ENCODE measurements around the gene HECW1. TPM values are rescaled to one million over a fixed set of nuclear protein-coding genes. Genes with fewer than 3 reads are reported as not detected.

Gene HECW1
- total and polyA plus RNA-seq, 2 experiments from 2014 or later = 2.0 to 4.8 TPM

DNA sequence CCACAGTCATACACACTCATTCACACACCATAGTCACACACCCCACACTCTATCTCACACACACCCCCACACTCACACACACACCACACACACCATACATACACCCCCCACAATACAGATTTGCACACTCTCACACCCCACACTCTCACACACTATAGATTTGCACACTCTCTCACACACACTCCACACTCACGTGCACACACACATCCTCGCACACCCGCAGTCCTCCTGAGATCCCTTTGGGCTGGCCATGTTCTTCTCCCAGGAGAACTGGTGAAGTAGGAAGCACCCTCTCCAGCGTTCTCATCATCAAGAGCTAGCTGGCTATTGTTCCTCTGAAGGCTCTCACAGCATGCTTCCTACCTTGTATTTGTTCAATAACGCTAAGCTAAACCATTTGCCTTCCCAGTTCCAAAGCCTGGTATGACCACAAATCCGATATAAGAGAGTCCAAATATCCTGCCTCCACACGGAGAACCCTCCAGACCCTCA, 86.2 kb downstream of the HECW1 start:
- peak overlapping the region; percentile 10; the same call in 1 of the 2 replicates for H2AFZ ChIP-seq
- no peaks in the 10 kb centered on the region for H3K9me2 ChIP-seq (ENCODE audit: insufficient read depth)
- no peaks in the 10 kb centered on the region for H3K27me3 ChIP-seq (replicated peaks; ENCODE audit: insufficient read depth)
- in situ Hi-C loops (cut with MboI) = no loop called here
- no peaks in the 10 kb centered on the region for H4K20me1 ChIP-seq (ENCODE audit: insufficient read depth)
- no peaks in the 10 kb centered on the region for H3K36me3 ChIP-seq (ENCODE audit: low read depth)
- H3K4me1 ChIP-seq (ENCODE audit: insufficient read depth) = peaks cover 21% of the 10 kb centered on the region
- no peak overlapping the region for H3K4me3 ChIP-seq
- WGBS, 2 experiments (ENCODE audit: low coverage in 1 of 2, low lambda C conversion rate in 2 of 2, missing lambda C conversion rate in 2 of 2) = 73 to 75% methylated on average over 7 of the region's 7 CpGs
- H3K4me2 ChIP-seq (ENCODE audit: unreplicated experiment) = peak overlapping the region; percentile 68
- no peaks in the 10 kb centered on the region for H3K9me3 ChIP-seq (ENCODE audit: low read depth)
- TF ChIP-seq EZH2phosphoT487 (IDR thresholded peaks at IDR 0.05; ENCODE audit: insufficient read depth, low read depth) = no peak
- no peak for TF ChIP-seq EZH2 (IDR thresholded peaks at IDR 0.05; ENCODE audit: insufficient read depth, poor library complexity, severe bottlenecking)
- no peaks in the 10 kb centered on the region for H3K79me2 ChIP-seq (ENCODE audit: insufficient read depth)
- no peak overlapping the region for H3K27ac ChIP-seq
- no peak overlapping the region for H3K9ac ChIP-seq
- peaks cover 8% of the 10 kb centered on the region; the same call in 1 of the 2 replicates for H3F3A ChIP-seq (ENCODE audit: insufficient read depth)
- DNase-seq = no peak

DNA sequence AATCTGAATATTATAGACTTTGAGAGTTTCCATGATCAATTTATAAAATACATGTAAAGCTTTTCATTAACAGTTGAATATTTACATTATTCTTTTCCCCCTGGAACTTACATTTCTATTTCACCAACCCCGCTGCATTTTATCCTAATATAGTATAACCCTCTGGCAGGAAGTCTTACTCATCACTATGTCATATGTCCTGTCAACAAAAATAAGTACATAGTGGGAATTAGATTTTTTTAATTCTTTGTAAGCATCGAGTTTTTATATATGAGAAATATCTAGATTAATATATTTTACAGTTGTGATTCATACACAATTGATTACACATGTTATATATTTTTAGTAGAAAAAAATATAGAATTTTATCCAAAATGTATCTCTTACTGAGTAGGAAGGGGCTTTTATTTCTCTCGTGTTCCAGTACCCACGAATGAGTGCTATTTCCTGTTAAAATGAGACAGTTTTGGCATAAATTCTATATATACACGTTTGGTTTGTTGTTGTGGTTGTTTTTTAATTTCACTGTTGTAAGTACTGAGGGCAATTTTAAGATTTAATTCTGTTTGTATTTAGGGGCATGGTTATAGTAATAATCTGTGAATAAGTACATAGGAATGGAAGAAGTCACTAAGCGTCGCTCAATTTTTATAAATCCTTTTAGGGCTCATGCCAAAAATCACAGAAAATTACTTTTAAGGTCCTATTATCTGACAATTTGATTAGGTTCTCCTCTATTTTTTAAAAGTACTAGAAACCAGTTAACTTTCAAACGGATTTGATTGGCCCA, 87.1 kb downstream of the HECW1 start:
- no peak for TF ChIP-seq EZH2phosphoT487 (IDR thresholded peaks at IDR 0.05; ENCODE audit: insufficient read depth, low read depth)
- TF ChIP-seq EZH2 (IDR thresholded peaks at IDR 0.05; ENCODE audit: insufficient read depth, poor library complexity, severe bottlenecking) = no peak
- Histone ChIP-seq H3K27me3 (replicated peaks; ENCODE audit: insufficient read depth) (no peaks in the 10 kb centered on the region), H3K4me2 (ENCODE audit: unreplicated experiment) (peak overlapping the region; percentile 68), H3K9ac (no peak overlapping the region), H3K79me2 (ENCODE audit: insufficient read depth) (no peaks in the 10 kb centered on the region), H3F3A (ENCODE audit: insufficient read depth) (peaks cover 17% of the 10 kb centered on the region), H2AFZ (peak overlapping the region; percentile 23), H3K27ac (0 out of 2 replicates have a peak overlapping the region, but pooled peaks have one; percentile 11), H4K20me1 (ENCODE audit: insufficient read depth) (no peaks in the 10 kb centered on the region), H3K36me3 (ENCODE audit: low read depth) (no peaks in the 10 kb centered on the region), H3K9me2 (ENCODE audit: insufficient read depth) (no peaks in the 10 kb centered on the region), H3K4me1 (ENCODE audit: insufficient read depth) (peaks cover 25% of the 10 kb centered on the region), H3K4me3 (peak overlapping the region; percentile 33), H3K9me3 (ENCODE audit: low read depth) (no peaks in the 10 kb centered on the region)
- 4% methylated on average over 8 of the region's 8 CpGs for WGBS, 2 experiments (ENCODE audit: low coverage in 1 of 2, low lambda C conversion rate in 2 of 2, missing lambda C conversion rate in 2 of 2)
- DNase-seq = peak; percentile 77
- in situ Hi-C loops (cut with MboI) = no loop called here

DNA sequence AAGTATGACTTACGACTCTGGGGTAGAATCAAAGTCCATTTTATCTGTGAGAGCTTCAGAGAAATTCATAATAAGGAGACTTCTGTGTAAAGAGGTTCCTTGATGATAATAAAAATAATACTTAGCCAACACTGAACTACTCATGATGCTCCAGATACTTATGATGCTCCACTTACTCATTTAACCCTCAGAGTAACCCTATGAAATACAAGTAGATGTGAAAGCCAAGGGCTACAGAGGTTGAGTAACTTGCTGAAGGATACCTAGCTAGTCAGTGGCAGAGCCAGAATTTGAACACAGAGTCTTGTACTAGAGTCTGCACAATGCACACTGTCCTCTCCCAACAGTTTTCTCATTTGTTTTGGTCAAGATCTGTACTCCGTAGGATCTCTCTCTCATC, 89.5 kb downstream of the HECW1 start:
- TF ChIP-seq EZH2phosphoT487 (IDR thresholded peaks at IDR 0.05; ENCODE audit: insufficient read depth, low read depth) (no peak), EZH2 (IDR thresholded peaks at IDR 0.05; ENCODE audit: insufficient read depth, poor library complexity, severe bottlenecking) (no peak)

DNA sequence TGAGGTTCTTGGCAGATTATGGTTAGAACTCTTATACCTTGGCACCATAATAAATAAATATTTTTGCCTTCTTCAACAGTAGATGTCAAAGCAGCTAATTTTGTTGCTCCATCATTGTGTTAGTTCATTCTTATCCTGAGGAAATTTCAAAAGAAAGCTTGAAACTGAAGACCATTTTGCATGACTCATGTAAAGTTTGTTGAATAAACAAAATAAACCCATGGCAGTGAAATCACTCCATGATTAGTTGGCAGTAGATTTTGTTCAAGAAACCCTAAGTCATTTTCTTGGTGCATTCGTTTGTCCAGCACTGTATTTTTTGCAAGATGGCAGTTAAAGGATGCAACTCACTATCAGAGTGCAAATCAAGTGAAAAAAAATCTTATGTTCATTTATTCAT, 91.6 kb downstream of the HECW1 start:
- no peak overlapping the region for H3K9ac ChIP-seq
- H3K4me3 ChIP-seq = no peak overlapping the region
- H2AFZ ChIP-seq = no peak overlapping the region
- H3K79me2 ChIP-seq (ENCODE audit: insufficient read depth) = no peaks in the 10 kb centered on the region
- H3F3A ChIP-seq (ENCODE audit: insufficient read depth) = peaks cover 19% of the 10 kb centered on the region
- H3K4me1 ChIP-seq (ENCODE audit: insufficient read depth) = peaks cover 22% of the 10 kb centered on the region
- WGBS, 2 experiments (ENCODE audit: low coverage in 1 of 2, low lambda C conversion rate in 2 of 2, missing lambda C conversion rate in 2 of 2) = 0 to 2% methylated on average over 1 of the region's 1 CpG
- H3K9me3 ChIP-seq (ENCODE audit: low read depth) = no peaks in the 10 kb centered on the region
- peak overlapping the region; percentile 23; the same call in 1 of the 2 replicates for H3K27ac ChIP-seq
- peak; percentile 73 for DNase-seq
- no peaks in the 10 kb centered on the region for H4K20me1 ChIP-seq (ENCODE audit: insufficient read depth)
- TF ChIP-seq EZH2 (IDR thresholded peaks at IDR 0.05; ENCODE audit: insufficient read depth, poor library complexity, severe bottlenecking) (no peak), EZH2phosphoT487 (IDR thresholded peaks at IDR 0.05; ENCODE audit: insufficient read depth, low read depth) (no peak)
- in situ Hi-C loops (cut with MboI) = no loop called here
- no peaks in the 10 kb centered on the region for H3K36me3 ChIP-seq (ENCODE audit: low read depth)
- H3K4me2 ChIP-seq (ENCODE audit: unreplicated experiment) = no peak overlapping the region
- no peaks in the 10 kb centered on the region for H3K27me3 ChIP-seq (replicated peaks; ENCODE audit: insufficient read depth)
- H3K9me2 ChIP-seq (ENCODE audit: insufficient read depth) = no peaks in the 10 kb centered on the region

More for the DNA sequence above, 89.5 kb downstream of the HECW1 start:
- DNase-seq = peak; percentile 82
- Histone ChIP-seq H3K4me2 (ENCODE audit: unreplicated experiment) (no peak overlapping the region), H3K9me2 (ENCODE audit: insufficient read depth) (no peaks in the 10 kb centered on the region), H3K9ac (no peak overlapping the region), H2AFZ (no peak overlapping the region), H3K9me3 (ENCODE audit: low read depth) (no peaks in the 10 kb centered on the region), H3K4me3 (no peak overlapping the region), H3K79me2 (ENCODE audit: insufficient read depth) (no peaks in the 10 kb centered on the region), H4K20me1 (ENCODE audit: insufficient read depth) (no peaks in the 10 kb centered on the region), H3K4me1 (ENCODE audit: insufficient read depth) (peaks cover 25% of the 10 kb centered on the region), H3F3A (ENCODE audit: insufficient read depth) (peaks cover 19% of the 10 kb centered on the region), H3K27ac (no peak overlapping the region), H3K36me3 (ENCODE audit: low read depth) (no peaks in the 10 kb centered on the region), H3K27me3 (replicated peaks; ENCODE audit: insufficient read depth) (no peaks in the 10 kb centered on the region)
- 80 to 89% methylated on average over 2 of the region's 2 CpGs for WGBS, 2 experiments (ENCODE audit: low coverage in 1 of 2, low lambda C conversion rate in 2 of 2, missing lambda C conversion rate in 2 of 2)
- in situ Hi-C loops (cut with MboI) = no loop called here
